GM19043 (cell line): ENCODE data around the gene TRIP13.

Experiments
- ATAC-seq: cut with Tn5 transposase; IDR thresholded peaks from one replicate; pipeline ENCODE4 v1.9.1; 2021; ENCODE audit warnings: low read depth; ENCODE audit not compliant: unreplicated experiment

Gene TRIP13

DNA sequence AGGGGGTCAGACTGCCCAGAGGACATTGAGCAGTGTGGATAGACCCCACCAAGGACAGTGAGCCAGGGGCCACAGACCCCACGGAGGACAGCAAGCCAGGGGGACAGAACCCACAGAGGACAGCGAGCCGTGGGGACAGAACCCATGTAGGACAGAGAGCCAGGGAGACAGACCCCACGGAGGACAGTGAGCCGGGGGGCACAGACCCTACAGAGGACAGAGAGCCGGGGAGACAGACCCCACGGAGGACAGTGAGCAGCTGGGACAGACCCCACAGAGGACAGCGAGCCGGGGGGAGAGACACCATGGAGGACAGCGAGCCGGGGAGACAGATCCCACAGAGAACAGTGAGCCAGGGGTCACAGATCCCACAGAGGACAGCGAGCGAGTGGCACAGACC, 38.5 kb upstream of the TRIP13 start:
- ATAC-seq, result no peak

GRCh38 chr5:854966-855743, 37.5 kb upstream of the TRIP13 start:
- ATAC-seq, result no peak

DNA sequence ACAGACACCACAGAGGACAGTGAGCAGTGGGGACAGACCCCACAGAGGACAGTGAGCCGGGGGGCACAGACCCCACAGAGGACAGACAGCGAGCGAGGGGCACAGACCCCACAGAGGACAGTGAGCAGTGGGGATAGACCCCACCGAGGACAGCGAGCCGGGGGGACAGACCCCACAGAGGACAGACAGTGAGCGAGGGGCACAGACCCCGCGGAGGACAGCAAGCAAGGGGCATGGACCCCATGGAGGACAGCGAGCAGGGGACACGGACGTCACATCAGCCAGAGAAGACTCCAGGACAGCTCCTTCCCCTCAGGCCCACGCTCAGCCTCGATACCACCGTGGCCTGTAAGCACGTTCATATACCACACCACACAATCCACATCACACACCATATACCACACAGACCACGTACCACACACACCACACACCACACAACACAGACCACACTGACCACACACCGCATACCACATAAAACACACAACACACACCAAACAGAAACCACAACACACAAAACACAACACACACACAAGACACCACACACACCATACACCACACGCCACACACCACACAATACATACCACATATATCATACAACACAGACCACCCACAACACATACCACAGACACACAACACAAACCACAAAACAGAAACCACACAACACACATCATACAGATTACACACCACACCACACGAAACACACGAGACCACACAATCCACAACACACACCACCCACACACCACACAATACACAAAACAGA, 36.7 kb upstream of the TRIP13 start:
- ATAC-seq, result no peak

DNA sequence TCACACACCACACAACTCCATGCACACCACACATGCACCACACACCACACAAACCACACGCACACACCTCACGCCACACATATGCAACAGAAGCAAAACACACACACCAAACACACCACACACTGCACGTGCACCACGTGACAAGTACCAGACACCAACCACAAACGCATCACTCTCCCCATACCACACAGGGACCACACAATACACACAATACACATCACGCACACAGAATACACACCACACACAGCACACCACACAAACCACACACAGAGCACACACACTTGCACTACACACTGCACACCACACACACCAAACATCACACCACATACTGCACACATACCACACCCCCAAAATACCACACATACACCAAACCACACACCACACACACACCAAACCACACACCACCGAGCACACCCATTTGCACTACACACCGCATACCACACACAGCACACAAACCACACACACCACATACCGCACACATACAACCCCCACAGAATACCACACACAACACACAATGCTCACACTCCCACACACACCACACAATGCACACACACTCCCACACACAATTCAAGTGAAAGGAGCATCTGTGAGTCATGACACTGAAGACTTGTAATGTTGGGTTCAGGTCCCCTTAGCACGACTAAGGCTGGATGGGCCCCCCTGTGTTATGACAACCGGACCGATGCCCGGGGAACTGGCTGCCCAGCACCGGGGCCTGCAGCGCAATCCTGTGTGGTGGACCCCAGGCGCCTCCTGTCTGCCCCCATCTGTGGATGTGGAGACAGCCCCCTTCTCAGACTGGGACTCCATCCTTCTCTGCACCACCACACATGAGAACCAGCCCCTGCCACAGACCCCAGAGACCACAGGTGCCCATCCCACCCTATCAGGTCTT, 35.9 kb upstream of the TRIP13 start:
- ATAC-seq, result no peak

GRCh38 chr5:858726-859125, 34.0 kb upstream of the TRIP13 start:
- ATAC-seq, result no peak

DNA sequence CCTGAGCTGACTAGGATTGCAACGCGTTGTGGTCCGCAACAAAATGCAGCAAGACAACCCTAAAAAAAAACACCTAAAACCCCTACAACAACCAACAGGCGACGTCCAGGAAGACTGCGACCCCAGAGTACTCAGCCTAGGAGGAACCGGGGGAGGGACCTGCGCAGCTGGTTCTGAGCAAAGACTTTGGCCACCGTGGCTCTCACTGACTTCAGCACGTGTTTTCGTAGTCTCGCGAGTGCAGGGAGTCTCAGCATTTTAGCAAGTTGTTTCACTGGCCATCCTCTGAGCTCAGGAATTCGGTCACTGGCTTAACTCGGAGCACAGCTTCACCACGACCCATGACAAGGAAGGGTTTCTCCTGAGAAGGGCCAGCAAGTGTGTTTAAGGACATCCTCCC, 33.3 kb upstream of the TRIP13 start:
- no peak for ATAC-seq

- no peak for ATAC-seq
Measured at GRCh38 chr5:859798-860296, 32.8 kb upstream of the TRIP13 start.

- no peak for ATAC-seq
Measured at GRCh38 chr5:860506-861150, 32.1 kb upstream of the TRIP13 start.

DNA sequence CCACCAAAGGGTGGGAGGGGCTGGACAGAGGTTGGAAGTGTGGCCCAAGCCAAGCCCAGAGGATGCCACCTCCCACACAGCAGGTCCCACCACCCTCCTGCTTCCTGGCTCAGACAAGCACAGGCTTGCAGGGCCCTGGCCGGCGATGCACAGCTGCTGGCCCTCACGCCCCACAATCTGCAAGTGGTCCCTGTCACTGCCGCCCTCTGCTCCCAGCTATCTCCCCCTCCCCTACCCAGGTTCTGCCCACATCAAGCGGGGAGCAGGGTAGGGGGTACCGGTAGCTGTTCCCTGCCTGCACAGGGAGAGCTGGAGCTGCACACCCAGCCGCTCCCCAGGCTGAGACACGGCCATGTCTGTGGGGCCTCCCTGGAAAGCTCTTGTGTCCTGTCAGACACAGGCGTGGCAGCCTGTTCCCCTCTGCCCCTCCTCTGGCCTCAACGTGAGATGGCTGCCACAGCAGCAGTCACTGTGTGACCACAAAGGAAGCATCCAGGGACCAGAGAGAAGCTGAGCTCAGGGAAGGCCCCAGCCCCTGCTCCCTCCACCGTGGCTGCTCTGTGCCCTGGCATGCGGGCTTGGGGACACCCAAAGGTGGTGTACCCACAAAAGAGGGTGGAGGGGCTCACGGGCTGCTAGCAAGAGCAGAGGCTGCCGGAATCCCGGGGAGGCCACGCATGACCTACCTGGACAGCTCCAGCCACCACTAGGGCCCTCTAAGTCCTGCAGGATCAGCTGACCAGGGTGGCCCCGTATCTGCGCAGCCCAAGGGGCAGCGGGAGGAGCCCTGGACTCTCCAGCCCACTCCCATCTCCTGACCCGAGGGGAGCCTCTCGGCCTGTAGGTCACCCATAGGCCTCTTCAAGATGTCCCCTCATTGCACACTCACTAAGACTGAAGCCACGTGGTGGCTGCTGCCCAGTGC, 31.0 kb upstream of the TRIP13 start:
- ATAC-seq, result no peak

DNA sequence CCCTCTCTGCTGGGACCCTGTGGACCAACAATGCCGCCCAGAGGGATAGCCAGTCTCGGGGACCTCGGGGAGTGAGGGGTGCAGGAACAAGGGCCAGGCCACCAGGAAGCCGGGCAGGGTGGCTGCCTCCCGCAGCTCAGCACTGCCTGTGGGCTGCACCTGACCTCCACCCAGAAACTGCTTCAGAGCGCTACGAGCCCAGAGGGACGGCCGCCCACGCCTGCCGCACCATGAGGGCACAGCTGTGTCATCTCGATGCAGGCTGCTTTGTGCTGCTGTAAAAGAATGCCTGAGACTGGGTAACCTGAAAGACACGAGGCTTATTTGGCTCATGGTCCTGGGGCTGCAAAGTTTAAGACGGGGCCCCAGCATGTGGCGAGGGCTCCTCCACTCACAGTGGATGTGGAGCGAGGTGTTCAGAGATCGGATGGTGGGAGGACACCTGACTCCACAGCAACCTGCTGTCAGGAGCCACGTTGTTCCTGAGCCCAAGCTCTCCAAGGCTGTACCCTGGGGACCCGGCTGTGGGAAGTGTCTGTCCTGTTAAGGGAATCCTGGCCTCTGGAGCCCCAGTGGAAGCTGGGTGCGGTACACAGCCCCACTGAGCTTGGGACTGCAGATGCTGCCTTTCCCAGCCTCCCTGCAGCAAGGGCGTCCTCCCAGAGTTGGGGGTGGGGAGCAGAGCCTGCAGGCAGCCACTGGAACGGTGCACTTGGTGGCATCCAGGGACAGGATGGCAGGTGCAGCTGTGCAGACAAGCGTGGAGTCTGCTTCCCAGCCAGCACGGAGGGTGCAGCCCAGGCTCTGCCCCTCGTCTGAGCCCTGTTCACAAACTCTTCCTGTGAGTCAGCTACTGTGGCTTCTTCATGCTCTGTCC, 30.1 kb upstream of the TRIP13 start:
- no peak for ATAC-seq

DNA sequence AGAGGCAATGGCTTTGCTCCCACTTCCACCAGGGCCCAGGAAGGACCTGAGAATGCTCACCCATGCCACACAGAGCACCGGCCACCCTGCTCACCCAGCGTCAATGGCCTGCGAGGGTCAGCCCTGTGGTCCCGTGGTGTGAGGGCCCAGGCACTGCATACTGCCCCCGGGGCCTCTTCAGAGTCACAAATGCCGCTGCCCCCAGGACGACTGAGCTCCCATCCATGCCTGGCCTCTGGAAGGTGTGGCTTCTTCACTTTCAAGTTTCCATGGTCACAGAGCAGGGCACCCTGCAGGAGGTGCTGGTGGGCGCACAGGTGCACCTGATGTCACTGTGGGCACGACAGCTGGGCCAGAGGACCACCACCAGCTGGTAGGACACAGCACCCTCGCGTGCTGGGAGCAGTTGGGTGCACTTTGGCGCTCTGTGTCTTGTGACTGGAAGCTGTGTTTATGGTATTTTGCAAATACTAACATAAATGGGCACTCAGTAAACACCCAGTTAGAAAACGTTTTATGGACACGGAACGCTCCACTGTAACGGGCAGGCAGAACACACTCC, 29.4 kb upstream of the TRIP13 start:
- no peak for ATAC-seq

- no peak for ATAC-seq
Measured at GRCh38 chr5:864492-865167, 28.1 kb upstream of the TRIP13 start.

- no peak for ATAC-seq
Measured at GRCh38 chr5:865168-865521, 27.5 kb upstream of the TRIP13 start.

GRCh38 chr5:865771-866170, 26.9 kb upstream of the TRIP13 start:
- no peak for ATAC-seq

DNA sequence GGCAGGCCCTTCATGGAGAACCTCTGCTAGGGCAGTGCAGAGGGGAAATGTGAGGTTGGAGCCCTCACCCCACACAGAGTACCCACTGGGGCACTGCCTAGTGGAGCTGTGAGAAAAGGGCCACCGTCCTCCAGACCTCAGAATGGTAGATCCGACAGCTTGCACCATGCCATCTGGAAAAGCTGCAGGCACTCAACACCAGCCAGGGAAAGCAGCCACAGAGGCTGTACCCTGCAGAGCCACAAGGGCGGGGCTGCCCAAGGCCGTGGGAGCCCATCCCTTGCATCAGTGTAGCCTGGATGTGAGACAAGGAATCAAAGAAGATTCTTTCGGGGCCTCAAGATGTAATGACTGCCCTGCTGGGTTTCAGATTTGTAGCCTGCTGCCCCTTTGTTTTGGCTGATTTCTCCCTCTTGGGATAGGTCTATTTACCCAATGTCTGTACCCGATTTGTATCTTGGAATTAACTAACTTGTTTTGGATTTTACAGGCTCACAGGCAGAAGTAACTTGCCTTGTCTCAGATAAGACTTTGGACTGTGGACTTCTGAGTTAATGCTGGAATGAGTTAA, 25.3 kb upstream of the TRIP13 start:
- no peak for ATAC-seq

- no peak for ATAC-seq
Measured at GRCh38 chr5:868428-869135, 24.1 kb upstream of the TRIP13 start.

DNA sequence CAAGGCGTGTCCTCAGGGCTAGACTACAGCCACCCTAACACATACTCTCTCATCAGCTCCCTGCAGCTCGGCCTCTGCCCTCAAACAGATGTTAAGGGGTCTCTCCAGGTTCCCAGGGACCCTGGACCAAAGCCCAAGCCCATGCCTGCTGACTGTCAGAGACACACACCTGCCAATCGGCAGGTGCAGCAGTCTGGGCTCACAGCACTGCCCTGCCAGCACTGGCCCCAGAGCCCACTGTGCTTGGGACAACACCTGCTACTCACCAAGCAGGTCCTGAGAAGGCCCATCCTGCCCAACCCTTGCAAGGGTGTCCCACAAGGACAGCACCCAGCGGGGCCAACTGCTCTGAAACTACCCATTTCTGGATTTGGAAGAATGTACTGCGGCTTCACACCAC, 21.7 kb upstream of the TRIP13 start:
- no peak for ATAC-seq
